ENCODE data around the gene PDE4D.
"Not testable (repeated sequence)": the region's sequence is repeated elsewhere in the genome, so short reads cannot be mapped to it uniquely, and the experiment has no call there.

Gene PDE4D

GRCh38 chr5:59583810-59584562, 309.5 kb downstream of the PDE4D start:
- no peak for DNase-seq (ENCODE audit: low read depth, low spot score)

- DNase-seq (ENCODE audit: low read depth, low spot score), result no peak
Observed at GRCh38 chr5:59583151-59583809, 310.2 kb downstream of the PDE4D start.

GRCh38 chr5:59582746-59583145, 310.8 kb downstream of the PDE4D start:
- DNase-seq (ENCODE audit: low read depth, low spot score), result no peak

- DNase-seq (ENCODE audit: low read depth, low spot score), result no peak
Observed at GRCh38 chr5:59579824-59580167, 313.7 kb downstream of the PDE4D start.

GRCh38 chr5:59579101-59579823, 314.3 kb downstream of the PDE4D start:
- DNase-seq (ENCODE audit: low read depth, low spot score), result no peak

- DNase-seq (ENCODE audit: low read depth, low spot score), result no peak
Observed at GRCh38 chr5:59577485-59577884, 316.0 kb downstream of the PDE4D start.

GRCh38 chr5:59575648-59576445, 317.7 kb downstream of the PDE4D start:
- no peak for DNase-seq (ENCODE audit: low read depth, low spot score)

- DNase-seq (ENCODE audit: low read depth, low spot score), result not testable (repeated sequence)
Observed at GRCh38 chr5:59573509-59573908, 320.0 kb downstream of the PDE4D start.

- no peak for DNase-seq (ENCODE audit: low read depth, low spot score)
Observed at GRCh38 chr5:59571067-59571466, 322.5 kb downstream of the PDE4D start.

- no peak for DNase-seq (ENCODE audit: low read depth, low spot score)
Observed at GRCh38 chr5:59569608-59570334, 323.8 kb downstream of the PDE4D start.

GRCh38 chr5:59569158-59569557, 324.4 kb downstream of the PDE4D start:
- no peak for DNase-seq (ENCODE audit: low read depth, low spot score)

- DNase-seq (ENCODE audit: low read depth, low spot score), result no peak
Observed at GRCh38 chr5:59568161-59568560, 325.4 kb downstream of the PDE4D start.

- DNase-seq (ENCODE audit: low read depth, low spot score), result no peak
Observed at GRCh38 chr5:59565551-59565950, 328.0 kb downstream of the PDE4D start.

- DNase-seq (ENCODE audit: low read depth, low spot score), result no peak
Observed at GRCh38 chr5:59564895-59565294, 328.6 kb downstream of the PDE4D start.

- DNase-seq (ENCODE audit: low read depth, low spot score), result no peak
Observed at GRCh38 chr5:59562756-59563389, 330.7 kb downstream of the PDE4D start.

- DNase-seq (ENCODE audit: low read depth, low spot score), result no peak
Observed at GRCh38 chr5:59560553-59560952, 333.0 kb downstream of the PDE4D start.

- DNase-seq (ENCODE audit: low read depth, low spot score), result no peak
Observed at GRCh38 chr5:59559847-59560246, 333.7 kb downstream of the PDE4D start.

GRCh38 chr5:59559323-59559722, 334.2 kb downstream of the PDE4D start:
- no peak for DNase-seq (ENCODE audit: low read depth, low spot score)

GRCh38 chr5:59558501-59558900, 335.0 kb downstream of the PDE4D start:
- DNase-seq (ENCODE audit: low read depth, low spot score), result no peak

- DNase-seq (ENCODE audit: low read depth, low spot score), result no peak
Observed at GRCh38 chr5:59557572-59557971, 336.0 kb downstream of the PDE4D start.

GRCh38 chr5:59555596-59555995, 337.9 kb downstream of the PDE4D start:
- no peak for DNase-seq (ENCODE audit: low read depth, low spot score)
